GM15510 (cell line): Measurements from ENCODE around the gene LMBRD1.

Experiments
- POLR2A ChIP-seq: IDR thresholded peaks from 3 replicates; pipeline ENCODE4 v1.6.1; 2011; ENCODE audit warnings: borderline replicate concordance; ENCODE audit not compliant: insufficient read length; ENCODE audit errors: extremely low read depth

The LMBRD1 gene

DNA sequence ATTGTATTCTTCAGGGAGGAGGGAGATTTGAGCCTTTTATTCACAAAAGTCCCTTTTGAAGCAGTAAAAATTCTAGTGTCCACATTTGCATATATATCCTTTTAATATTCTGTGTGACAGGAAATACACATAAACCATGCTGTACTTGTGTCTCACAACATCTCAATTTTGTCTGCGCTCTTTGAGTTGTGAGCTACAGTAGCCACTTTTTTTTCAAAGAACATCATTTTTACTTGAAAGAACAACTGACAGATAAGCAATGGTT, 21.3 kb downstream of the LMBRD1 start:
- TF ChIP-seq POLR2A, result no peak

DNA sequence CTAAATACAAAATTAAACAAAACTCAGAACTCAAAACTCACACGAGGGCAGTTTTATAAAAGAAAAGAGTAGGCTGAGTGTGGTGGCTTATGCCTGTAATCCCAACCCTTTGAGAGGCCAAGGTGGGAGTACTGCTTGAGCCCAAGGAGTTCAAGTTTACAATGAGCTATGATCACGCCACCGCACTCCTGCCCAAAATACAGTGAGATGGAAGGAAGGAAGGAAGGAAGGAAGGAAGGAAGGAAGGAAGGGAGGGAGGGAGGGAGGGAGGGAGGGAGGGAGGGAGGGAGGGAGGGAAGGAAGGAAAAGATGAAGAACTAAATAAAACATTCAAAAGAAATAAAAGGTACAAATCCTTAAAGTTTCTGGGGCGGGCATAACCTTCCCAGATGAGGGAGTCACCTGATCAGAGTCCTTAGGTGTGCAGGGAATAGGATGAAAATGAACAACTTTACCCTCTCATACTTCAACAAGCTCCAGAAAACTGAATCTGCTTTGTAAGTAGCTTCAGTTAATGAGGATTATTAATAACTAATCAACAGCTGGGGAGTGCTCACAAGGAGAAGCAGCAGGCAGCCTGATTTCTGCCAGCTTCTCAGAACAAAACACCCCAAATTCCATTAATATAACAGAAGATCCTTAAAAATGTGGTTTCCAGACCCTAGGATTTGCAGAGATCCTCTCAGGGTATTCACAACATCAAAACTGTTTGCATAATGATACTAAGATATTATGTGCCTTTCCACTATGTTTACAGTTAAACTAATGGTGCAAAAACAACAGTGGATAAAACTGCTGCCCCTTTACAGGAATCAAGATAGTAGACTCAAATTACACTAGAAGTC, 21.8 kb downstream of the LMBRD1 start:
- no peak for TF ChIP-seq POLR2A

DNA sequence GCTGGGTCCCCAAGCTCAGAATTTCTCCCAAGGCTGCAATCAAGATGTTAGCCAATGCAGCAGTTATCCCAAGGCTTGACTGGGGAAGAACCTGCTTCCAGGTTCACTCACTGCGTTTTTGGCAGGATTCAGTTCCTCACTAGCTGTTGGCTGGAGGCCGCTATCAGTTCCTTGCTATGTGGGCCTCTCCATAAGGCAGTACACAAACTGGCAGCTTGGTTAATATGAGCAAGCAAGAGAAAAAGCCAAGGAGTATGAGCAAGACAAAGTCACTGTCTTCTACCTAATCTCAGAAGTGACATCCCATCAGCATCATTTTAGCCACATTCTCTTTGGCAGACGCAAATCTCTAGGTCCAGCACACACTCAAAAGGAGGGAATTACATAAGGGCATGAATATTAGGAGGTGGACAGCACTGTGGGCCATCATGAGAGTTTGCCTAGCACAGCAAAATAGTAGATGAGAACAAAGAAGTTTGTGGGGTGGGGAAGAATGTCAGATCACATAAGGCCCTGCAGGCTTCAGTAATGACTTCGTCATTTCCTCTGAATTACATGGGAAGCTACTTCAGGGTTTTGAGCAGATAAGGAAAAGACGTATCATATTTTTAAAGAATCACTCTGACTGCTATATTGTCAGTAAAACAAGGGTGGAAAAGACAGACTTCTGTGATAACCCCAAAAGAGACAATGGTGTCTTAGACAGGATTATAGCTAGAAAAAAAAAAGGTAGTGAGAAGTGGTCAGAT, 25.5 kb downstream of the LMBRD1 start:
- TF ChIP-seq POLR2A, result no peak

DNA sequence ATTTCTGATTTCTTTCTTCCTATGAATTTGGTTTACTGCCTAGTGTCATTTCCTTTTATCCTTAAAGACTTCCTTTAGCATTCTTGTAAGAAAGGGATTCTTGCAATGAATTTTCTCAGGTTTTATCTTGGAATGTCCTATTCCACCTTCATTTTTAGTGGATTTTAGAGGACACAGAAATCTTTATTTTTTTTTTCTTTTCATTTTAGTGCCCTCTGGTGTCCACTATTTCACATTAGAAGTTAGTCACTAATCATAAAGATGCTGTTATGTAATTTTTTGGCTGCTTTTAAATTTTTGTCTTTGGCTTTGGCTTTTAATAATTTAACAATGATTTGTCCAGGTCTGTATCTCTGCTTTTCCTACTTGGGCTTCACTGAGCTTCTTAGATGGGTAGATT, 28.1 kb downstream of the LMBRD1 start:
- TF ChIP-seq POLR2A, result no peak

DNA sequence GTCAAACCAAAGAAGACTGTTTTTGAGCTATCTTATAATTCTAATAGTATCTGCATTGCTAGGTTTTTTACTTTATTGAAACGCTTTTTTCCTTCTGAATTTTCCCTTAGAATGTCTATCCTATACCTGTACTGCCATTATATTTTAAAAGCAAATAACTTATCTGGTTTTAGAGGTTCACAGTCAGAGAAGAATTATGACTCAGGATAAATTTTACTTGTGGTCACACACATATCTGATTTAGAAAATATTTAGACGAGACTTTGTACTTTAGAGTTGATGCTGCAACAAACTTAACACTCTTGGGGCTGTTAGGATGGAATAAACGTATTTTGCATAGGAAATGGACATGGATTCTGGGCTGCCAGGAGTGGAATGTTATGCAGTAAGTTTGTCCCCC, 33.0 kb downstream of the LMBRD1 start:
- no peak for TF ChIP-seq POLR2A

DNA sequence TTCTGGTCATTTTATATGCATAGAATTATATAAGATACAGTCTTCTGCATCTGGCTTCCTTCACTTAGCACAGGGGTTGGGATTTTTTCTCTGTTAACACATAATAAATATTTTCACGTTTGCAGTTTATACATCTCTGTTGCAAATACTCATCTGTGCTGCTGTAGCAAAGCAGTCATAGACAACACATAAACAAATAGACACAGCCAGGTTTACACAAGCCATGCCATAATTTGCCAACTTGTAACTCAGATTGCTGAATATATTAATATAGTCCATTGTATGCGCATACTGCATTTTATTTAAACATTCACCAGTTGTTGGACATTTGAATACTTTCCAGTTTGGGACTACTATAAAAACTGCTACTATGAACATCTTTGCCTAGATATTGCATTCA, 35.0 kb downstream of the LMBRD1 start:
- TF ChIP-seq POLR2A, result no peak

DNA sequence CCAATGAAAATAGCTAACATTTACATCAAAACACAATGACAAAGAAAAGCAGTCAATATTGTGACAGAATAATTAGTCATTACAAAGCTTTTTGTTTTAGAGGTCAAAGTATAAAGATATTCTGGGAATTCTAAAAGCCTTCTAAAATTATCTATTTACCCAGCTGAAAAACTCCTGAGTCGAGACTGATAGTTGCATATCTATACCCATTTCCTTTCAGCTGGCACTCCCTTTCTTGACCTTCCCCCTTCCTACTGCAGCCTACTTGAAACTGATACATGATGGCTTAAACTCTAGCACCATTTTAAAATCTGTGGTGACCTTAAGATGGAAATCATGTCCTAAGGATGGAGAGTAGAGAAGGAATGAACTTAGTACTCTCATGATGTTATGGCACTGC, 38.6 kb downstream of the LMBRD1 start:
- TF ChIP-seq POLR2A, result no peak

DNA sequence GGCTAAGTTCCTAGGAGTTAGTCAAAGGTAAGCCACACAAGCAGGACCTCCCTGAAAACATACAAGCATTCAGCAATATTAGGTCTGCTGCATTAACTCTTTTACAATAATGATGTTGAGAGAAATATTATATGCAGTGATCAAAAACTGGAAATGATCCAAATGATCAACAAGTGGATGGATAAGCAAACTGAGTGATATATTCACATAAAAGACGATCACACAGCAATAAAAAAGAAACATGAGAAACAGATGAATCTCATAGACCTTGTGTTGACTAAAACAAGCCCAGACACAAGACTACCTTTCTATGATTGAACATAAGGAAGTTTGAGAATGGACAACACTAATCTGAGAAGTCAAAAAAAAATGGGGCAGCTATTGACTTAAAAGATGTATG, 39.9 kb downstream of the LMBRD1 start:
- TF ChIP-seq POLR2A, result no peak

DNA sequence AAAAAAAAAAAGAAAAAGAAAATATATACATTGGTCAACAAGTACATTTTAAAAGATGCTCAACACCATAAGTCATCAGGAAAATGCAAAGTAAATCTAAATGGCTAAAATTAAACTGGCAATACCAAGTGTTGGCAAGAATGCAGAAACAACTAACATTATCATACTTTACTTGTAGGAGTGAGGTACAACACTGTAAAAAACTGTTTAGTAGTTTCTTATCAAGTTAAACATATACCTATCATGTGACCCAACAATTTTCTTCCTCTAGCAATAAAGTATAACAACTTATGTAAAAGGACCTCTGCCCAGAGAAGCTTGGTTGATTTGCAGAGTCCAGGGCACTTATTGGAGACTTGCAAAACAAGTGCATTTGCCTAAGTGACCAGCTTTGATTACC, 40.4 kb downstream of the LMBRD1 start:
- TF ChIP-seq POLR2A, result no peak

DNA sequence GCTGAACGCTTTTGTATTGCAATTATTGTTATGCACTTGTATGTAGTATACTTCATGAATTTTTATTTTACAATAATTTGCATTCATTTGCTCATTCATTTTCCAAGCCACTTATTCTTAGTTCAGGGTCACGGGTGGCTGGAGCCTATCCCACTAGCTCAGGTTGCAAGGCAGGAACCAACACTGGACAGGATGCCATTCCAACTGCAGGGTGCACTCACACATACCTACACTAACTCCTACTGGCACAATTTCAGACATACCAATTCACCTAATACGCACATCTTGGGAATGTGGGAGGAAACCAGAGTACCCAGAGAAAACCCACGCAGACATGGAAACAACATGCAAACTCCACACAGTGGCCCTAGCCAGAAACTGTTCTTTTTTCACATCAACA, 61.8 kb downstream of the LMBRD1 start:
- no peak for TF ChIP-seq POLR2A

DNA sequence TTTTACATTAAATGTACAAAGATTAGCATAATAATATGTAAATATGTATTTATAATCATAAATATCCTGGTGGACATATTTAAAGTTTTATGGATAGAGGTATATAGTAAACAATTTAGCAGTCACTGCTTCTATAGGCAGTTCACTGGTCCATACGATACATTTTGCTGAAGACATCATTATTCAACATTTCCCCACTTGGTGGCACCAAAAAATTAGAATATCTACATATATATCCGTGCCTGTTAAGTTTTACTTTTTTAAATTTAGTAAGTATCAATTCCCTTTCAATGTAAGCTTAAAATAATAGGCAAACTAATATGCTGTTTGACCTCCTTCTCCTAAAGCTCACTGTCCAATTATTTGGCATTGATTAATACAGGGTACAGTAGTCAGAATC, 64.2 kb downstream of the LMBRD1 start:
- no peak for TF ChIP-seq POLR2A

DNA sequence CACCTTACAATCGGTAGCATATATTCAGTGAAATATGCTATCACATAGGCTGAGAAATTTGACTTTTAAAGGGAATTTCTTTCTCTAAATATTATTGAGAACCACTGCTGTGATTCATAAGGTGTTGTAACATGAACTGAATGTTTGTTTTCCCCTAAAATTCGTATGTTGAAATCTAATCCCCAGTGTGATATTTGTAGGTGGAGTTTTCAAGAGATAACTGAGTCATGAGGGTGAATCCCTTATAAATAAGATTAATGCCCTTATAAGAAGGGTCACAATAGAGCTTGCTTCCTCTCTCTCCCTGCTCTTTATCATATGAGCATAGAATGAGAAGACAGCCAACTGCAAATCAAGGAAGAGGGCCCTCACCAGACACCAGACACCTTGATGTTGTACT, 64.8 kb downstream of the LMBRD1 start:
- no peak for TF ChIP-seq POLR2A

DNA sequence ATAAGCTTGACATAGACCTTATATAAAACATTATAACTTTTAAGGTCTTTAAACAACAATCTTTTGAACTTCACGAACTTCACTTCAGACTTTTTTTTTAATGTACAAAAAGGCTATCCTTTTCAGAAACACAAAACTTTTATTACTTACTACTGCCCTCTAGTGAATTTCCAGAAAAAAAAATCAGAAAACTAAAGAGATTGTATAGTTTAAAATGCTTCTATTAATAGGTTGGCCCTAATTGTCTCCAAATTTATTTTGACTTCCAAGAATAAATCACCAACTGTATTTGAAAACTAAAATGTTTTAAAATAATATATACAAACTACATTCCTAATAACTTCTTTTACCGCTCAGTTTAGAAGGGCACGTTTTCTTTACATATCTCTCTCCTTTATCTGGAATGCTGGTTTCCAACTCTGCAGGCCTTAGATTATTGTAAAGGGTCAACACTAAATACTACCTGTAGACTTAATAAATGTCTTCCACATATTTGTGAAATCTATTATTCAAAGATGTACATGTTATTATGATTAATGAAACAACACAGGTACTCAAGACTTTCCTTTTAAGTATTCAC, 66.8 kb downstream of the LMBRD1 start:
- no peak for TF ChIP-seq POLR2A

DNA sequence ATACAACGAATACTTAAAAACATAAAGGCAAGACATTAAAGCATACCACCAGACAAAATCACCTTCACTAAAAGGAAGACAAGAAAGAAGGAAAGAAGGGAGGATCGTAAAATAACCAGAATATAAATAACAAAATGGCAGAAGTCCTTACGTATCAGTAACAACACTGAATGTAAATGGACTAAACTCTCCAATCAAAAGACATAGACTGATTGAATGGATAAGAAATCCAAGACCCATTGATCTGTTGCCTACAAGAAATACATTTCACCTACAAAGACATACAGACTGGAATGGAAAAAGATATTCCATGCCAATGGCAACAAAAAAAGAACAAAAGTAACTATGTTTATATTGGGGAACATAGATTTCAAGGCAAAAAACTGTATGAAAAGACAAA, 74.1 kb downstream of the LMBRD1 start:
- no peak for TF ChIP-seq POLR2A

DNA sequence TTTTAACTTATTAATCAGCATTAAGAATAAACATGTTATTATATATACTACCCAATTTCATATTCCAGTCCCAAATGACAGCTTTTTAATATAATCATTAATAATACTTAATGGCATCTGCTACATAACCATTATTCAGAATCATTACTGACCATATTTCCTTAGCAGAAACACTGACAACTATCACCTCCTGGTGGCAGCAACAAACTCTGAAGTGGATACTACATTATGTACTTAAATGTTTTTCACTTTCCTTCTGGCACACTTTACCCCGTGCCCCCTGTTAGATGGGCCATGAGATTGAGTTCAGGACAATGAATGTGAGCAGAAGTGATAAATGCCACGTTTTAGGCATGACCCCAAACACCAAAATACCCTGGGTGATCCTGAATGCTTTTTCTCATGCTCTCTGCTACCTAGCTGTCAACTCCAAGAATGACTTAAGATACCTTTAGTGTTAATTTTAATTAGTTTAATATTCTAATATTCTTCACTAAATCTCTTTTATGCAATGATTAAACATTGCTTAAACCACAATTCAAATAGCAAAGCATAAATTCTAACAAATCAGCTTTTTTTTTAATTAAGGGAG, 77.1 kb downstream of the LMBRD1 start:
- no peak for TF ChIP-seq POLR2A
